Right renal pelvis (tissue), 4 donors: Measurements from ENCODE around the gene UNC5C. TPM values are rescaled to one million over a fixed set of nuclear protein-coding genes. Genes with fewer than 3 reads are reported as not detected.
"Not testable (repeated sequence)": the region's sequence is repeated elsewhere in the genome, so short reads cannot be mapped to it uniquely, and the experiment has no call there.

Experiments used
- DNase-seq, 4 donors: peaks; one replicate each; pipeline ENCODE4 v3.0.0-alpha.2; 2013; ENCODE audit warnings: low read depth in 4 of 4, low spot score in 3 of 4, missing footprints in 1 of 4
- polyA plus RNA-seq, 4 donors: library from polyadenylated mRNA; unstranded; fragments of 120-200 nt; gene quantifications; one replicate each; pipeline ENCODE4 v1.2.1, GENCODE V29; 2013; ENCODE audit not compliant: insufficient read length in 4 of 4

UNC5C gene
- polyA plus RNA-seq, 4 donors, result 35.4 to 42.9 (median 38.2) TPM

DNA sequence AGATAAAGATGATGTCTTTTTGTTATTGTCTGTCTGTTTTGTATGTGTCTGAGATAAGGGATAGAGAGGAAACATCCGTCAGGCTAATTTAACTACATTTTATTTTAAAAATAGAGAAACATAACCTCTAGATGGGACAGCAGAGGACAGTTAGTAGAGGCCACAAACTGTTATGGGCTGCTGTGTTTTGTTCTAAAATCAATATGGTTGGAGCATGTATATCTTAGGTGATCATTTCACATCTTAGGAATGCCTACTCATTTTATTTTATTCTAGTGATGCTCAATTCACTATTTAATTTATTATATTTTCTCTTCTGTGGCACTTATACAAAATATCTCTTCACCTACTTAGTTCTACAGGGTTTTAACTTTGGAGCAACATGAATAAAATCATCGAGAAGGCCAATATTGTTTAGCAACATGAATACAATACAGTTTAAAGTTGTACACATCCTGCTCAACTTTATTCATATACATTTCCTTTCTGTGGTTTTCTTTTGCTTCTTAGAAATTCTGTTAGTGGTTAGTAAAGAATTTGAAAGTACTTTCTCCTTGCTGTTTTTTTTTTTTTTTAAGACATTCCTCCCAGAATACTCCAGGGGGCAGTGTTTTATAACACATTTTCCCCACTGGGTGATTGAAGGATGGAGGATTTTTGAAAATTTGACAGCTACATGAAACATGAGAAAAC is 392.9 kb downstream of the UNC5C start:
- no peak for DNase-seq

DNA sequence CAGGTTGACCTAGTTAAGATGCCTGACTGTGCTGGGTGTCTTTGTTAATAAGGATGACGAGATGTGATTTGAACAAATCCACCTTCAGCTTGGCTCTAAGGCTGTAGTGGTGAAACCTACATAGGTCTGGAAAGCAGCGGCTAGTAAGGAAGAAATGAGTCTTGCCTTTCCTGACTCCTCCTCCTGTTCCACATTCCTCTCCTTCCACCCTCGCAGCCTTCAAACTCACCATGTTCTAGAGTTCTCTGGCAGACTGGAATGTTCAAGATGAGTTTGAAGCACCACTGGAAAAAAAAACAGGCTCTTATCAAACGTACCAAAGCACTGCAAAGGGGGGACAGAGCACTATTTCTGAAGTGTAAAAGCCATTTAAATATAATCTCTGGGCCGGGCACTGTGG is 395.6 kb downstream of the UNC5C start:
- DNase-seq, result no peak

DNA sequence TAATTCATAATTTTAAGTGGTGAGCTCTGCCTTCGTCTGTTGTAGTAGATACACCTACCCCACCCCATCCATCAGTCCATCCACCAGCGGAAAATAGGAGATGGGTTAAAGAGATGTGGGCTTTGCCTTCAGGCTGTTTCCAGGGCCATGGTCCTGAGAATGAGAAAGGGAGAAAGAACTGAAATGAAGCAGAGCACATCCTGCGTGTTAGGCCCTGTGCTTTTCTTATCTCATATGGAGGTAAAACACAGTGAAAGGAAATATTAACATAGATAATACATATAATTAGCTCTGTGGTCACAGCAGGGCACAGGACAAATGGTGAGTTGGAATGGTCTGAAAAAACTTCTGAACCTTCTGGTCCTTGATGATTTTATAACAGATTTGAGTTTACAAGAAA is 397.5 kb downstream of the UNC5C start:
- DNase-seq, result no peak

DNA sequence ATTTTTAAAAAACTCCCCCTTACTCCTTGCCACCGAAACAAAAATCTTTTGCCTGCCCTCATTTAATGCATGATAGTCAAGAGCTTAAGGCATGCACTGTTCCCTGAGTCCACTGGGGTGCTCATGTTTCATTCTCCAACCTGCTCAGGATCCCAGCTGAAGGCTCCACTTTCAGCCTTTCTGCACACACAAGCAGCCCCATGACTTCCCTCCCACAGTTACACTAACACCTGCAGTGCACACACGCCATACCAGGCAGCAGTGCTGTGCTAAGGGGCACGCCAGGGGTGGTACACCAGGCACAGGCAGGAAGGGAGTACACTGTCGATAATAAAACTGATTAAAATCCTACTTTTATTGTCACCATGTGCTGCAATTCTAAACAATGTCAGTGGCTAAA is 405.8 kb downstream of the UNC5C start:
- no peak for DNase-seq

DNA sequence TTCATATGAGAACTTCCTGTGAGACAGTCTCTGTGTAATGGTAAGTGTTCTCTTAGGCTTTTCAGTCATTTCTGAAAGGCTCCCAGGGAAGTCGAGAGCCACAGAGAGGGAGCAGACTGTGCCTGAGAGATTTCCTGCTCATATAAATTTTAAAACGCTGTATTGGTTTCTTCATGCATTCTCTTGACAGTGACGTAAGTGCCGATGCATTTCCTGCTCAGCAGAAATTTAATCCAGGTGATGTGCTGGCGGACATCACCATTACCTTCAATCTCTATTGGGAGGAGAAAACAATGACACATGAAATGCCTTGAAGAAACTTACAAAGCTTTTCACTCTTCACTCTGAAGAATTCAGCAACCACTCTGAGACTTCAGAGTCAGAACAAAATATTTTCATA is 407.4 kb downstream of the UNC5C start:
- DNase-seq, result no peak

DNA sequence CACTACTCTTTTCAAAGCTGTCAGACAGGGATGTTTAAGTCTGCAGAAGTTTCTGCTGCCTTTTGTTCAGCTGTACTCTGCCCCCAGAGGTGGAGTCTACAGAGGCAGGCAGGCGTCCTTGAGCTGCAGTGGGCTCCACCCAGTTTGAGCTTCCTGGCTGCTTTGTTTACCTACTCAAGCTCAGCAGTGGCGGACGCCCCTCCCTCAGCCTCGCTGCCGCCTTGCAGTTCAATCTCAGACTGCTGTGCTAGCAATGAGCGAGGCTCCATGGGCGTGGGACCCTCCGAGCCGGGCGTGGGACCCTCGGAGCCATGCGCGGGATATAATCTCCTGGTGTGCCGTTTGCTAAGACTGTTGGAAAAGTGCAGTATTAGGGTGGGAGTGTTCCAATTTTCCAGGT is 409.3 kb downstream of the UNC5C start:
- not testable (repeated sequence) for DNase-seq

DNA sequence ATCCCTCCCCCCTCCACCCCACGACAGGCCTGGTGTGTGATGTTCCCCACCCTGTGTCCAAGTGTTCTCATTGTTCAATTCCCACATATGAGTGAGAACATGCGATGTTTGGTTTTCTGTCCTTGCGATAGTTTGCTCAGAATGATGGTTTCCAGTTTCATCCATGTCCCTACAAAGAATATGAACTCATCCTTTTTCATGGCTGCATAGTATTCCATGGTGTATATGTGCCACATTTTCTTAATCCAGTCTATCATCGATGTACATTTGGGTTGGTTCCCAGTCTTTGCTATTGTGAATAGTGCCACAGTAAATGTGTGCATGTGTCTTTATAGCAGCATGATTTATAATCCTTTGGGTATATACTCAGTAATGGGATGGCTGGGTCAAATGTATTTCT is 414.8 kb downstream of the UNC5C start:
- not testable (repeated sequence) for DNase-seq

DNA sequence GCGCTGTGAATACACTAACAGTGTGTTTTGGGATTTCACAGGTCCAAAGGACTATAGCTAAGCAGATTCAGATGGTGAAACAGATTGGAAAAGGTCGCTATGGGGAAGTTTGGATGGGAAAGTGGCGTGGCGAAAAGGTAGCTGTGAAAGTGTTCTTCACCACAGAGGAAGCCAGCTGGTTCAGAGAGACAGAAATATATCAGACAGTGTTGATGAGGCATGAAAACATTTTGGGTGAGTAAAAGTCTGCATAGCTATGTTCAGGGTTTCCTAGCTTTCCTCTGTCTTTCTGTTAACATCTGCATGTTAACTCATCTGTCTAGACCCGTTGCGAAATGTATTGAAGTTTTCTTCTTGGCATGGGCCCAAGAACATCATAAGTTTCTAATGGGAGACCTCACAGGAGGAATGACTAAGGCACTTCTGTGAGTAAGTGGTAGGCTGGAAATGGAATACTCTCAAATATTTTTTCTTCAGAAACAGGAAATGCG is 418.9 kb downstream of the UNC5C start:
- DNase-seq, result no peak

DNA sequence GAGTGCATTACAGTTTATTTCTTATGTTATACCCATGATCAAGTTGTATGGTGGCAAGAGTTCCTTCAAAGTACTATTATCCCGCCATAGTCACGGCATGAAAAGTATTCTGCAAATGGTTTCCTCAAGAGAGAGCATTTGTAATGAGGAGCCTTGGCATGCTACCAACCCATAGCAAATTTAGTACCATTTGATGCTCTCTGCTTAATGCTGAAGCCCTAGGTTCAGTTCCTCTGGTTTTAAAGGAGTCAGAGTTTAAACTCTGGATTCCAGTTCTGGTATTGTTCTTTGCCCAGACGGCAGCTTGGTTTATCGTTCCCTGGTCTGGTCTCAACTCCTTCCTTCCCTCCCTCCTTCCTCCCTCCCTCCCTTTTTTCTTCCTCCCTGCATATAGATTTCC is 419.7 kb downstream of the UNC5C start:
- DNase-seq, result no peak

DNA sequence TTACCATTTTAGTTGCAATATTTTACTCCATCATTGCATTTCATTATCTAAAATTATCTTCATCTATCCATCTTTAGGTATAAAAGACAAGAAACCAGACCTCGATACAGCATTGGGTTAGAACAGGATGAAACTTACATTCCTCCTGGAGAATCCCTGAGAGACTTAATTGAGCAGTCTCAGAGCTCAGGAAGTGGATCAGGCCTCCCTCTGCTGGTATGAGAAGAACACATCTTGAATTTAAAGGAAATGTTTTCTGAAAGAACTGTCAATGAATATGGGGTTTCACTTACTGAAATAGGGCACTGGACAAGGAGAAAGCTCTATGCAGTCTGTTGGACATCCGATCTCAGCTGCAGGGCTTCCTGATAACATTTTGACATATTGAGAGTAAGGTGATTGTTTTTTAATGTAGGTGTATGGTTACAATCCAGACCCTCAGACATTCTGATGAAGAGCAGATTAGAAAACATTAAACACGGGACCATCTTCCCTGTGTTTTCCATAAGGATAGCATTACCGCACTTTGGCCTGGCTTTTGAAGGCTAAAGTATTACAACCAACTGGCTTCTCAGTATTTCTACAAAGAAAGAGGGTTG is 423.8 kb downstream of the UNC5C start:
- DNase-seq, result peak in 3 of 4 donors; percentile 35 to 52 (median 40)

DNA sequence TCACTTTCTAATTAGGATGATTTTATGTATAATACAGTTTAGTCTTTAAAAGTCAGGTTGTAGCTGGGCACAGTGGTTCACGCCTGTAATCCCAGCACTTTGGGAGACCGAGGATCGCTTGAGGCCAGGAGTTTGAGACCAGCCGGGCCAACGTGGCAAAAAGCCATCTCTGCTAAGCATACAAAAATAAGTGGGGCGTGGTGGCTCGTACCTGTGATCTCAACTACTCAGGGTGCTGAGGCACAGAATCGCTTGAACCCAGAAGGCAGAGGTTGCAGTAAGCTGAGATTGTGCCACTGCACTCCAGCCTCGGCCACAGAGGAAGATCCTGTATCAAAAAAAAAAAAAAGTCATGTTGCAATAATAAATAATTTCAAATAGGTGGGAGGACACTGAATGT is 426.8 kb downstream of the UNC5C start:
- no peak for DNase-seq

DNA sequence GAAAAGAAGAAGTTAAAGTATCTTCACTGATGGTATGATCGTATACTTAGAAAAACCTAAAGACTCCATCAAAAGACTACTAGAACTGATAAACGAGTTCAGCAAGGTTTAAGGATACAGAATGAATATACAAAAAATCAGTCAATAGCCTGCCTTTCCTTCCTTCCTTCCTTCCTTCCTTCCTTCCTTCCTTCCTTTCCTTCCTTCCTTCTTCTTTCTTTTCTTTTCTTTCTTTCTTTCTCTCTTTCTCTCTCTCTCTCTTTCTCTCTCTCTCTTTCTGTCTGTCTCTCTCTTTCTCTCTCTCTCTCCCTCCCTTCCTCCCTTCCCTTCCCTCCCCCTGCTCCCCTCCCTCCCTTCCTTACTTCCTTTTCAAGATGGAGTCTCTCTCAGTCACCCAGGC is 428.3 kb downstream of the UNC5C start:
- no peak for DNase-seq

DNA sequence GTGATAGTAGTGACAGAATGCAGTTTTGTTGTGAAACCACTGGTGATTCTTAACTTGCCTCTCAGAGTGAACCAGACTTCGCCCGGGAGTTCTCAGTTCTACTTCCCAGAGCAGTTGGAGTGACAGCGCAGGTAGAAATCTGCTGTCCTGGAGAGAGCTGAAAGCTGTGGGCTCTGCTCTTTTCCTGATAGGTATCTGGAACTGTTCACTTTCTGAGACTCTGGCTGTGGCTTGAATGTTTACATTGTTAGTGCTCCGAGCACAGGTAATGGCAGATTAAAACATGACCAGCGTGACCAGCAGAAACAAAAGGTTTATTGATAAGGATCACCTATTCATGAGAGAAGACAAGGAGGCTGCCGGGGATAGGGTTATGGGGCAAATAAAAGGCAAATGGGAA is 430.3 kb downstream of the UNC5C start:
- DNase-seq, result no peak

DNA sequence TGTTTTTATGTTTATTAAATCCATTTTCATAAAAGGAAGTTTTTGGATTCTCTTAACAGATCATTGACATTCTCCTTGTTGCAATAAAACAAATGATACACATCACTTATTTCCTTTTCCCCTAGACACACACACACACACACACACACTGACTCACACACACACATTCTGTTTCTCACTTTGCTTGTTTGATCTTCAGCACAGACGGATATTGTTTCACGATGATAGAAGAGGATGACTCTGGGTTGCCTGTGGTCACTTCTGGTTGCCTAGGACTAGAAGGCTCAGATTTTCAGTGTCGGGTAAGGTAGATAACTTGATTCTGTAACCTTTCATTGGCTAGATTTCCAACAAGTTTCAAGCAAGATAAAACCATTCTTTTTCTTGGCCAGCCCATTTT is 434.3 kb downstream of the UNC5C start:
- DNase-seq, result no peak
